RPMI7951 (cell line): ENCODE data around the gene PRG2. TPM values are rescaled to one million over a fixed set of nuclear protein-coding genes. Genes with fewer than 3 reads are reported as not detected.
A peak's percentile ranks its signal among the peaks of the same experiment; 100 is the strongest.

Experiments used
- DNase-seq: peaks from one replicate; pipeline ENCODE4 v3.0.0-alpha.2; 2012; ENCODE audit warnings: low read depth
- total RNA-seq: library from RNA; depleted of rRNA; stranded (reverse); fragments of >200 nt; shearing (Covaris generic); gene quantifications from 2 replicates; pipeline ENCODE4 v1.2.3, GENCODE V29; 2014; rRNA removed

Gene PRG2
- not detected in 2 replicates for total RNA-seq

- no peak for DNase-seq
Observed at GRCh38 chr11:57390535-57390934, at the start of gene PRG2. Gene PRG2, minus strand, starts transcription at chr11:57390650. Its CDS starts 706 bp downstream, at chr11:57389944.

GRCh38 chr11:57439786-57440185 is 49.3 kb upstream of the PRG2 start:
- DNase-seq = no peak

- DNase-seq = no peak
Observed at GRCh38 chr11:57438345-57439285, 48.2 kb upstream of the PRG2 start.

GRCh38 chr11:57436031-57436430 is 45.6 kb upstream of the PRG2 start:
- no peak for DNase-seq

GRCh38 chr11:57434640-57435546 is 44.4 kb upstream of the PRG2 start:
- peak; percentile 83 for DNase-seq

- peak; percentile 97 for DNase-seq
Observed at GRCh38 chr11:57432714-57433163, 42.3 kb upstream of the PRG2 start.

GRCh38 chr11:57432149-57432561 is 41.7 kb upstream of the PRG2 start:
- peak; percentile 30 for DNase-seq

- DNase-seq = no peak
Observed at GRCh38 chr11:57430952-57431351, 40.5 kb upstream of the PRG2 start.

- no peak for DNase-seq
Observed at GRCh38 chr11:57429946-57430345, 39.5 kb upstream of the PRG2 start.

GRCh38 chr11:57428643-57429042 is 38.2 kb upstream of the PRG2 start:
- DNase-seq = no peak

GRCh38 chr11:57427727-57428082 is 37.3 kb upstream of the PRG2 start:
- DNase-seq = no peak

GRCh38 chr11:57426929-57427726 is 36.7 kb upstream of the PRG2 start, which contains the start of gene SLC43A3:
Gene SLC43A3, minus strand, starts transcription at chr11:57427121. Its CDS starts 949 bp downstream, at chr11:57426172.
- DNase-seq = peak; percentile 94

- DNase-seq = no peak
Observed at GRCh38 chr11:57426439-57426928, 36.0 kb upstream of the PRG2 start.

- peak; percentile 41 for DNase-seq
Observed at GRCh38 chr11:57425565-57426438, 35.4 kb upstream of the PRG2 start.

- DNase-seq = peak; percentile 93
Observed at GRCh38 chr11:57424792-57425564, 34.5 kb upstream of the PRG2 start.

GRCh38 chr11:57424137-57424791 is 33.8 kb upstream of the PRG2 start:
- DNase-seq = no peak

GRCh38 chr11:57422669-57423068 is 32.2 kb upstream of the PRG2 start:
- DNase-seq = no peak

- DNase-seq = no peak
Observed at GRCh38 chr11:57421805-57422204, 31.4 kb upstream of the PRG2 start.

- DNase-seq = no peak
Observed at GRCh38 chr11:57421066-57421465, 30.6 kb upstream of the PRG2 start.
